NCI-H510A treated with DMSO at 0.1 percent for 48 hours (cell line): ENCODE measurements around the gene HOXC12.

Experiments
- DNase-seq: peaks from one replicate; lab custom pipeline; 2025; lab: John Stamatoyannopoulos, UW

The HOXC12 gene

DNA sequence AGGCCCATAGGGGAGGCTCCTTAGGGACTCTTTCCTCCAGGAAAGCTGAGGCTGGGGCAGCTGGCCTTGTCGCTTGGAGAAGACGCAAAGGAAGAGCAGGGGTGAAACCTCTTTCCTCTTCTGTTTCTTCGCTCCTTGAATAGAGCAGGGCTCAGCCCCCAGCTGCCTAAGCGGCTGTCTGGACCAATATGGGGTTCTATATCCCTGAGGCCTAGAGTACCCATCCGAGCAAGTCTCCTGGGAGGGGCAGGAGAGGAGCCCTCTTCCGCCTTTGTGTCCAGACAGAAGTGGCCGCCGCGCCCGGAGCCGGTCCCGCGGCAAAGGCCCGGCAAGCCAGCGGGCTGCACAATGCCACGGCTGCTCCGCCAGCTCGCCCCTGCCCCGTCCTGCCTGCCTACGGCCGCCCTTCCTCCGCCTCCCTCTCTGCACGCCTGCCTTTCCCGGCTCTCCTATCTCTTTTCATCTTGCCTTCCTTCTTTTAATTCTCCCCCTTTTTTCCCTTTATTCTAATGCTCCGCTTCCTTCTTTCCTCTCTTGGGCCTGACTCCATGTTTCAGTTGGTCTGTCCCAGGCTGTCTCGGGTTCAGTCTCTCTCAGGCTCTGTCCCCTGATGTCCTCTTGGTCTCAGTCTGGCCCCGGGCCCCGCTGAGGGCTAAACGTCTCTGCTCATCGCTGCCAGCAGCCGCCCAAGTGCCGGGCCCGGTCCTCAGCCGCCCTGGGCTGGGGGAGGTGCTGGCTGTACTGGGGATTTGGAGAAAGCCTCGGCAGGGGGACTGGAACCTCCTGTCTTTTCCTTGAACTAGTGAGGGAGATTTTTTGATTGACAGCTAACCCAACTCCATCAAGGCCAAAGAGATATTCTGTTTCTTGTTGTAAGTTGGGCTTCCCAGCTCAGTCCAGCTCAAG, 42.8 kb downstream of the HOXC12 start:
- no peak for DNase-seq

- no peak for DNase-seq
These were observed 43.6 kb downstream of the HOXC12 start for GRCh38 chr12:53998110-53998899.

- DNase-seq = no peak
These were observed 44.2 kb downstream of the HOXC12 start for GRCh38 chr12:53998900-53999236.

DNA sequence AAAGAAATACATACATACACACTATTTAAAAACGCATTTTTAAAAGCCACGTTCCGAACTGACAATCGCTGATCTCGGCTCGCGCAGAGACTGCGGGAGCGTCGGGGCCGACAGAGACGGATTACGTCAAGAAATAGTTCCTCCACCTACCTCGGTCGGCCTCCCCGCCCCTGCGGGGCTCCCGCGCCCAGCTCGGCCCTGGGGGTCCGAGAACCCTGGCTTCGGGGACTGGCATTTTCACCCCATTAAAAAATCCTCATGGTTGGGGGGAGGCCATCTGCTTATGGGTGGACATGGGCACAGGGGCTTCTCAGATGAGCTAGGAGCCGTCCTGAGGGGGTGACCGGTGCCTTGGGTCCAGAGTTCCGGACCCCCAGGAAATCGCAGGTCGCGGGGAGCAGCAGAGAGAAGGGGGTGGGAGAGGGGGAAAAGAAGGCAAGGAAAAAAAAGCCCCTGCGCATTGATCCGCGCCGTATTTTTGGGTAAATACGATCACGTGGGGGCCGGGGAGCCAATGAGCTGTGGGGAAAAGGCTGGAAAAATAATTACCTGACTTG, 44.9 kb downstream of the HOXC12 start:
- peak; percentile 68 for DNase-seq

- no peak for DNase-seq
These were observed 45.7 kb downstream of the HOXC12 start, which contains the start of gene HOXC9 for GRCh38 chr12:54000116-54001114. Gene HOXC9, plus strand, starts transcription at chr12:54000161. Its CDS starts 28 bp downstream, at chr12:54000189.

GRCh38 chr12:54001283-54002187, 46.8 kb downstream of the HOXC12 start:
- no peak for DNase-seq

GRCh38 chr12:54002278-54002914, 47.7 kb downstream of the HOXC12 start:
- DNase-seq = no peak

DNA sequence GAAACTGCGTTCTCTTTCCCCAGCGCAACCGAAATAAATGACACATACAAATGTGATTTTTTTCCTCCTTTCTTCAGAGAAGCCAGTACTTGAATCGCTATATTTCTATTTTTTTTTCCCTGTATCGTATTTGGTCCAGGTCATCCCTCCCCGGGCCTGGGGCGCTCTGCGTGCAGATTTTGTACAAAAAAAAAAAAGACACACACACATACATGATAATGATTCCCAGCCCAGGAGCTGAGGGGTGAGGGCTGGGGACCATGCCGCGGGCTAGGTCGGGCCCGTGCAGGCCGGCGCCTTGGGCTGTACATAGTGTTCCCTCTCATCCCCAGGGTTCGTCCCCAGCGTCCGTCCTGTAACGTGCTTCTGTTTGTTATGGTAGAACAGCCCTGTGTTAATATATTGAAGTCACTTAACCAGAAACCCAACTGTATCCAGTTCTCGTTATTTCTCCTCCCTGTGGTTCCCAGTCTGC, 48.2 kb downstream of the HOXC12 start:
- no peak for DNase-seq

GRCh38 chr12:54003625-54004024, 48.9 kb downstream of the HOXC12 start:
- no peak for DNase-seq

DNA sequence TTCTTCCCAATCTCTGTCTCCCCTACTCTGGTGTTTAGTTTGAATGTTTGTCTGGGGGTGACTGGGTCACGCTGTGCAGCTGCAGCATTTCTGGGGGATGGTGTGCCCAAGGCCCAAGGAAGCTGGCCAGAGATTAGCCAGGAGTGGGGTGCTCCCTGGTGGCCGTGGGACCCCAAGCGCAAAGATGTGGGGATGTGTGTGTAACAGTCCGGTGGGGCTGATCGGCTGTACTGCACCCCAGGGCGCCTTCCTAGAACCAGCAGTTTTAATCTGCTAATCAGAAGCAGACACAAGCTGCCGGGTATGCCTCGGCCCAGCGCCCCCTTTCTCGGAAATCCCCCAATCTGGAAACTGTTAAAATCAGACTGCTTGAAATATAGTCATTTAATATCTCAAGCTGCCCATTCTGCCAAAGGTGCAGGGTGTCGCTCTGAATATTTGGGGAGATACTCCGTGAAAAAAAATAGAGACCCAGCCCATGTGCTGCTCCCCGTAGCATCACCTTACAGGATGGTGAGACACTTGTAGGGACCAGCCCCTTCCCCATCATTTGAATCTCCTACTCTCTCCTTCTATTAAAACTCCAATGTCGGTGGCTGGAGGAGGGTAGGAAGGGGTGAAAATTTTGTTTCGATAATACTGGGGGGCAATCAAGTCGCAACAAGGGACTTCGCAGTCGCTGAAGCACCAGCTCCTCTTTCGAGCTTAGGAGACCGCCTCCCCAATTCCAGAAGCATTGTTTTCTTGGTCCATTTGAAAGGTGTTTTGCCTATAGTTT, 49.5 kb downstream of the HOXC12 start:
- no peak for DNase-seq

- DNase-seq = no peak
These were observed 50.3 kb downstream of the HOXC12 start for GRCh38 chr12:54004841-54005530.

GRCh38 chr12:54005531-54005852, 50.8 kb downstream of the HOXC12 start:
- no peak for DNase-seq

- peak; percentile 82 for DNase-seq
These were observed 51.3 kb downstream of the HOXC12 start for GRCh38 chr12:54005853-54006558.

DNA sequence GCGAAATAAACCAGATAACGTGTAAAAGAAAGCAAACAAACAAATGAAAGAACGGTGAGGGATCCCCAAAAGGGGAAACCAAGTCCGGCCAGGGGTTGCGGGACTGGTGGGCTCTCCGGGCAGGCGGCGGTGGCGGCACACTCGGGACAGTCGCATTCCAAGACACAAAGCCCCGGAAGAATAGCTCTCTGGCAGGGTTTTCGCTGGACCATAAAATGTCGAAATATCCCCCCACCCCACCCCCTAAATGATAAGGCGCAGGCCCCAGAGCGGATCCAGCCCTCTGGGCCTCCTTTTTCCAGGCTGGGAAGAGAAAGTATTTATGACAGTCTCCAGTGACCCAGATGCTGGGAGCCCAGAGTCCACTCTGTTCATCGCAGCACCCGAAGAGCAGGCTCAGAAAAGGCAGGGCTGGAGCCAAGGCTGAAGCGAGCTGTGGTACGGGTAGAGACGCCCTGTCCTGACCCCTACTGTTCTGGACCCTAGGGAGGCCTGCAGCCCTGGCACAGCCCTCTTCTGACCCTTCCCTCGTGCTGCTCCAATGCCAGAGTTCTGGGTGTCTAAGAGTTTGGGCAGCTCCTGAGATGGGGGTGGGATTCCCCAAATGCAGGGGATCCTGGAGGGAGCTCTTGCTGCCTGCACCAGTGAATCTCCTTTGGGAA, 52.0 kb downstream of the HOXC12 start:
- DNase-seq = no peak

DNA sequence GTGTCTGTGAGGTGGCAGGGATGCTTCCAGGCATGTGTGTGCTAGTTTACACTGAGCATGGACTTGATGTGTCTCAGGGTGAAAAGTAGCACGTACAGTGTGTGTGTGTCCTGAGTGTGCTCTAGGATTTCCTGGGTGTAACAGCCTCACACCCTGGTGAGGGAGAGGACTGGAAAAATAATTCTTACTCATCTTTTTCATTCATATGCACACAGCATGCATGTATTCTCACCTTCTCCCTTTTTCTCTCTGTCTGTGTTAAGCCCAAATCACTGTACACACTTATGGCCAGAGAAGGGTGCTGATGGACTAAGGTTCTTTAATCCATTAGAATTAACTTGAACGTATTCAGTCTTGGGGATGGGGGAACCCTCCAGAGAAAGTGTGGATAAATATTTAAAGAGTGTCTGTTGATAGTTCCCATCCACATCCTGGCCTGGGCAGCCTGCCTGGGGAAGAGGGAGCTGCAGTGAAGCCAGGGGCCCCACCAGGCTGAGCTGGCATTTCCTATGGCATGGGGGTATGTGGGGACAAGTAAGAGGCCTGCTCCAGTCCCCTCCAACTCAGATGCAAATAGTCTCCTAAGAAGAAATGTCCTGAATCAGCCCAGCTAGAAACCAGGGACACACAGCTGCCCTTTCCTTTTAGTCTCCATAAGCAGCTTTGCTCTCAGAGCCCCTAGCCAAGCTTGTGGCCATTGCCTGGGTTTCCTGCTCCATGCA, 53.0 kb downstream of the HOXC12 start:
- no peak for DNase-seq

DNA sequence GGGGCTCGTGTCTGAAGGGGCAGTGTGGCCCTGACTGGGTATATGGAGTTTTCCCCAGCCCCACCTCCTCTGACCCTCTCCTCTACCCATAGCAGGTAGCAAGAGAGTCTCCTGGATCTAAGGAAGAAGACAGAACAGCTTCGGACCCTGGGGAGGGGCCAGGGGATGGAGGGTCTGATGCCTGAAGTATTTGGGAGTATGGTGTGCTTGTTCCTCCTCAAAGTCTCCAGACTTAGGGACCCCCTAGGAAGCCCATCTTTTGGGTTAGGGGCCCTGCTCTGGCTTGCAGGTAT, 53.5 kb downstream of the HOXC12 start:
- DNase-seq = no peak
